PFSK-1 (cell line): ENCODE results near the gene ENTPD2.

ENCODE experiments used
- FOXP2 ChIP-seq: optimal IDR thresholded peaks from 2 replicates; pipeline ENCODE3; 2011; ENCODE audit warnings: borderline replicate concordance, control low read depth, inconsistent platforms; ENCODE audit not compliant: insufficient read depth; ENCODE audit errors: extremely low read length, extremely low read depth
- POLR2AphosphoS5 ChIP-seq: IDR thresholded peaks from 2 replicates; pipeline ENCODE4 v1.6.1; 2012; ENCODE audit warnings: low read depth, mild to moderate bottlenecking, control low read depth, low read length, moderate library complexity
- SIN3A ChIP-seq: IDR thresholded peaks from 2 replicates; pipeline ENCODE4 v1.6.1; 2012; ENCODE audit warnings: mild to moderate bottlenecking, low read length, moderate library complexity, borderline replicate concordance; ENCODE audit not compliant: insufficient read depth
- TAF1 ChIP-seq: IDR thresholded peaks from 2 replicates; pipeline ENCODE4 v1.6.1; 2012; ENCODE audit warnings: low read length, control low read depth, borderline replicate concordance; ENCODE audit not compliant: insufficient read depth
- TF ChIP-seq, protein P1 (sequence below), 2 experiments: IDR thresholded peaks; 2 replicates each; pipeline versions ENCODE4 v1.6.1 to v1.8.0; 2011 to 2012; ENCODE audit warnings: low read depth in 2 of 2, low read length in 2 of 2, control low read depth in 1 of 2, inconsistent platforms in 1 of 2, mild to moderate bottlenecking in 1 of 2, moderate library complexity in 1 of 2; ENCODE audit not compliant: insufficient read depth in 1 of 2

The ENTPD2 gene

DNA sequence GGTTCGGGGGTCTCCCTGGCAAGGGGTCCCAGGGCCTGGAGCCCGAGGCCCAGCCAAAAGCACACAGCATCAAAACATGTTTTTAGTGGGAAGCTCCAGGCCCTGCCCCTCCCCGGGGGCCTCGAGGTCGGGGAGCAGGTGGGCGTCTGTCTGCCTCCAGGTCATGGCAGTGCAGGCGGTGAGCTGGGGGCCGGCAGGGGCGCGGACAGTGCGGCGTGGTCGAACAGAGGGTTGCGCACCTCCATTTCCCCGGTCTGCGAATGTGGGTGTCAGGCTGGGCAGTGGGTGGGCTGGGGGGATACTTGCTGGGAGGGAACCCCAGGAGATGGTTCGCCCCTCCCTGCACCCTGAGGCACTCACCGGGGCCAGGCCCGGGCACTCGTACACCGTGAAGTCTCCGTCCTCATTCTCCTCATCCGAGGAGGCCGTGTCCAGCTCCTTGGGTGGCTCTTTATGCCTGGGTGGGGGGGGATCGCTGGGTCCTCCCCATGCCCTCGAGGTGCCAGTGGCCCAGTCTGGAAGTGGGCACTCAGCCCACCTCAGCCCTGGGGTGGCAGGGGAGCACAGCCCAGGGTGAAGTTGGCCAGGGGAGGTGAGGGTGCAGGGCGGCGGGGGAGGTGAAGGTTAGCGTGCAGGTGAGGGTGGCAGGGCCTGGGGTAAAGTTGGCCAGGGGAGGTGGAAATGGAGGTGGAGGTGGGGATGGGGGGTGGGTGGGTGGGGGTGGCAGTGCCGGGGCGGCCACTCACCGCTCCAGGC lies 14.1 kb downstream of the ENTPD2 start:
- TF ChIP-seq SIN3A (no peak), TAF1 (no peak), FOXP2 (no peak), POLR2AphosphoS5 (no peak)
- TF ChIP-seq, protein P1, sequence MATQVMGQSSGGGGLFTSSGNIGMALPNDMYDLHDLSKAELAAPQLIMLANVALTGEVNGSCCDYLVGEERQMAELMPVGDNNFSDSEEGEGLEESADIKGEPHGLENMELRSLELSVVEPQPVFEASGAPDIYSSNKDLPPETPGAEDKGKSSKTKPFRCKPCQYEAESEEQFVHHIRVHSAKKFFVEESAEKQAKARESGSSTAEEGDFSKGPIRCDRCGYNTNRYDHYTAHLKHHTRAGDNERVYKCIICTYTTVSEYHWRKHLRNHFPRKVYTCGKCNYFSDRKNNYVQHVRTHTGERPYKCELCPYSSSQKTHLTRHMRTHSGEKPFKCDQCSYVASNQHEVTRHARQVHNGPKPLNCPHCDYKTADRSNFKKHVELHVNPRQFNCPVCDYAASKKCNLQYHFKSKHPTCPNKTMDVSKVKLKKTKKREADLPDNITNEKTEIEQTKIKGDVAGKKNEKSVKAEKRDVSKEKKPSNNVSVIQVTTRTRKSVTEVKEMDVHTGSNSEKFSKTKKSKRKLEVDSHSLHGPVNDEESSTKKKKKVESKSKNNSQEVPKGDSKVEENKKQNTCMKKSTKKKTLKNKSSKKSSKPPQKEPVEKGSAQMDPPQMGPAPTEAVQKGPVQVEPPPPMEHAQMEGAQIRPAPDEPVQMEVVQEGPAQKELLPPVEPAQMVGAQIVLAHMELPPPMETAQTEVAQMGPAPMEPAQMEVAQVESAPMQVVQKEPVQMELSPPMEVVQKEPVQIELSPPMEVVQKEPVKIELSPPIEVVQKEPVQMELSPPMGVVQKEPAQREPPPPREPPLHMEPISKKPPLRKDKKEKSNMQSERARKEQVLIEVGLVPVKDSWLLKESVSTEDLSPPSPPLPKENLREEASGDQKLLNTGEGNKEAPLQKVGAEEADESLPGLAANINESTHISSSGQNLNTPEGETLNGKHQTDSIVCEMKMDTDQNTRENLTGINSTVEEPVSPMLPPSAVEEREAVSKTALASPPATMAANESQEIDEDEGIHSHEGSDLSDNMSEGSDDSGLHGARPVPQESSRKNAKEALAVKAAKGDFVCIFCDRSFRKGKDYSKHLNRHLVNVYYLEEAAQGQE (IDR thresholded peaks at IDR 0.05; ENCODE audit: insufficient read depth in 1 of 2, low read depth in 2 of 2, low read length in 2 of 2), result no peak

- TF ChIP-seq SIN3A (no peak), FOXP2 (no peak), POLR2AphosphoS5 (no peak), TAF1 (no peak)
- TF ChIP-seq, protein P1 (IDR thresholded peaks at IDR 0.05; ENCODE audit: insufficient read depth in 1 of 2, low read depth in 2 of 2, low read length in 2 of 2), result no peak
Observed at GRCh38 chr9:137038916-137039315, 14.9 kb downstream of the ENTPD2 start.

DNA sequence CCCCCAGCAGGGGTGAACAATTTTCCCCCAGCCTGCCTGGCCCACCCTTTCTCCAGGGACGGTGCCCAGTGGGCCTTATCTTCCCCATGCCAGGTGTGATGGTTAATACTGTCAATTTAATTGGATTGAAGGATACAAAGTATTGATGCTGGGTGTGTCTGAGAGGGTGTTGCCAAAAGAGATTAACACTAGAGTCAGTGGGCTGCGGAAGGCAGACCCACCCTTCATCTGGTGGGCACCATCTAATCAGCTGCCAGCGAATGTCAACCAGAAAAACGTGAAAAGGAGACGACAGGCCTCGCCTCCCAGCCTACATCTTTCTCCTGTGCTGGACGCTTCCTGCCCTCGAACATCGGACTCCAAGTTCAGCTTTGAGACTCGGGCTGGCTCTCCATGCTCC lies 16.4 kb downstream of the ENTPD2 start:
- no peak for TF ChIP-seq SIN3A
- TF ChIP-seq FOXP2, result no peak
- no peak for TF ChIP-seq POLR2AphosphoS5
- no peak for TF ChIP-seq TAF1
- TF ChIP-seq, protein P1 (IDR thresholded peaks at IDR 0.05; ENCODE audit: insufficient read depth in 1 of 2, low read depth in 2 of 2, low read length in 2 of 2), result no peak

GRCh38 chr9:137037035-137037434 lies 16.8 kb downstream of the ENTPD2 start:
- TF ChIP-seq TAF1 (no peak), FOXP2 (no peak), SIN3A (no peak)
- TF ChIP-seq, protein P1 (IDR thresholded peaks at IDR 0.05; ENCODE audit: insufficient read depth in 1 of 2, low read depth in 2 of 2, low read length in 2 of 2), result no peak

- TF ChIP-seq POLR2AphosphoS5 (no peak), SIN3A (no peak), FOXP2 (no peak), TAF1 (no peak)
- TF ChIP-seq, protein P1 (IDR thresholded peaks at IDR 0.05; ENCODE audit: insufficient read depth in 1 of 2, low read depth in 2 of 2, low read length in 2 of 2), result no peak
Observed at GRCh38 chr9:137035937-137036336, 17.9 kb downstream of the ENTPD2 start.
